ENCODE measurements around the gene HTR6. TPM values are rescaled to one million over a fixed set of nuclear protein-coding genes. Genes with fewer than 3 reads are reported as not detected.

HTR6 gene
- total RNA-seq, 1 experiment from 2014 or later = not detected

GRCh38 chr1:19651141-19651737 is 13.4 kb upstream of the HTR6 start:
- H3K9me3 ChIP-seq (ENCODE audit: low read length) = no peaks in the 10 kb centered on the region
- BruUV-seq (replicated peaks) = no TSS peak
- H3K4me1 ChIP-seq (ENCODE audit: insufficient read depth, low read length) = peaks cover 23% of the 10 kb centered on the region
- ATAC-seq (peak; percentile 52), DNase-seq (peak; percentile 16)
- H3K27me3 ChIP-seq (ENCODE audit: low read length) = no peaks in the 10 kb centered on the region
- CTCF ChIA-PET = interaction anchor here (0.6 kb wide), 1 partner anchor 305 kb away, joined by 7 read pairs; no protein-coding TSS in a partner anchor
- peaks cover 33% of the 10 kb centered on the region for H3K79me2 ChIP-seq (ENCODE audit: low read length)
- no peak overlapping the region for H3K9ac ChIP-seq (ENCODE audit: low read length)
- H3K36me3 ChIP-seq (ENCODE audit: low read depth, low read length) = no peaks in the 10 kb centered on the region
- intact Hi-C loops (cut with micrococcal nuclease) = loop anchor here (5.0 kb wide), 1 partner anchor 309 kb away; no protein-coding TSS in a partner anchor
- TF ChIP-seq EZH2 (IDR thresholded peaks at IDR 0.05; ENCODE audit: low read length, unreplicated experiment) (no peak), CTCF (conservative IDR thresholded peaks at IDR 0.05; ENCODE audit: low read depth, low read length) (peak; percentile 68), EZH2phosphoT487 (IDR thresholded peaks at IDR 0.05; ENCODE audit: borderline replicate concordance, low read length) (no peak)
- no peaks in the 10 kb centered on the region for H3K9me2 ChIP-seq (replicated peaks; ENCODE audit: low read length)
- H2AFZ ChIP-seq (ENCODE audit: low read length) = no peak overlapping the region
- POLR2A ChIA-PET (ENCODE audit: unreplicated experiment) = no interaction called here
- H3K4me3 ChIP-seq (ENCODE audit: low read length) = no peak overlapping the region
- no peak overlapping the region for H3K4me2 ChIP-seq (ENCODE audit: low read length)
- H4K20me1 ChIP-seq (ENCODE audit: low read length) = no peaks in the 10 kb centered on the region
- H3F3A ChIP-seq (ENCODE audit: low read length, unreplicated experiment) = no peaks in the 10 kb centered on the region
- H3K27ac ChIP-seq (ENCODE audit: low read length) = no peak overlapping the region

GRCh38 chr1:19654386-19654785 is 10.3 kb upstream of the HTR6 start:
- Histone ChIP-seq H3K36me3 (ENCODE audit: low read depth, low read length) (no peaks in the 10 kb centered on the region), H3K27me3 (ENCODE audit: low read length) (no peaks in the 10 kb centered on the region), H3K9me3 (ENCODE audit: low read length) (no peaks in the 10 kb centered on the region), H2AFZ (ENCODE audit: low read length) (peak overlapping the region; percentile 25; the same call in 1 of the 2 replicates), H3K4me2 (ENCODE audit: low read length) (peak overlapping the region; percentile 53), H3K79me2 (ENCODE audit: low read length) (peaks cover 6% of the 10 kb centered on the region), H4K20me1 (ENCODE audit: low read length) (no peaks in the 10 kb centered on the region), H3F3A (ENCODE audit: low read length, unreplicated experiment) (no peaks in the 10 kb centered on the region), H3K4me3 (ENCODE audit: low read length) (peak overlapping the region; percentile 1; the same call in 1 of the 2 replicates), H3K9me2 (replicated peaks; ENCODE audit: low read length) (no peaks in the 10 kb centered on the region), H3K9ac (ENCODE audit: low read length) (no peak overlapping the region), H3K27ac (ENCODE audit: low read length) (peak overlapping the region; percentile 34), H3K4me1 (ENCODE audit: insufficient read depth, low read length) (peaks cover 22% of the 10 kb centered on the region)
- ChIA-PET CTCF (interaction anchor here (0.5 to 1.0 kb wide), 7 partner anchors 51 to 535 kb away, joined by 3 to 6 read pairs (median 3); a partner anchor contains a TSS), POLR2A (ENCODE audit: unreplicated experiment) (no interaction called here)
- intact Hi-C loops (cut with micrococcal nuclease) = loop anchor here (5.0 kb wide), 1 partner anchor 312 kb away; no protein-coding TSS in a partner anchor
- ATAC-seq (peak; percentile 87), DNase-seq (peak; percentile 81)
- BruUV-seq (replicated peaks) = no TSS peak
- TF ChIP-seq CTCF (conservative IDR thresholded peaks at IDR 0.05; ENCODE audit: low read depth, low read length) (no peak), EZH2 (IDR thresholded peaks at IDR 0.05; ENCODE audit: low read length, unreplicated experiment) (no peak), EZH2phosphoT487 (IDR thresholded peaks at IDR 0.05; ENCODE audit: borderline replicate concordance, low read length) (no peak)
